Fibroblast of lung (primary cell): ENCODE measurements around the gene FOXP2.

Experiments
- EZH2 ChIP-seq: IDR thresholded peaks from 2 replicates; pipeline ENCODE4 v1.5.1; 2012; ENCODE audit warnings: low read length, control low read depth, mild to moderate bottlenecking; ENCODE audit errors: missing control alignments
- TF ChIP-seq, protein P1 (sequence below), 2 donors: IDR thresholded peaks in 1 of 2; conservative IDR thresholded peaks in 1 of 2; 1 replicate in 1 of 2; 2 replicates in 1 of 2; pipeline ENCODE4 v1.5.1; 2011 to 2012; ENCODE audit warnings: low read length in 2 of 2, control low read depth in 1 of 2, inconsistent platforms in 1 of 2, low read depth in 1 of 2, mild to moderate bottlenecking in 1 of 2

DNA sequence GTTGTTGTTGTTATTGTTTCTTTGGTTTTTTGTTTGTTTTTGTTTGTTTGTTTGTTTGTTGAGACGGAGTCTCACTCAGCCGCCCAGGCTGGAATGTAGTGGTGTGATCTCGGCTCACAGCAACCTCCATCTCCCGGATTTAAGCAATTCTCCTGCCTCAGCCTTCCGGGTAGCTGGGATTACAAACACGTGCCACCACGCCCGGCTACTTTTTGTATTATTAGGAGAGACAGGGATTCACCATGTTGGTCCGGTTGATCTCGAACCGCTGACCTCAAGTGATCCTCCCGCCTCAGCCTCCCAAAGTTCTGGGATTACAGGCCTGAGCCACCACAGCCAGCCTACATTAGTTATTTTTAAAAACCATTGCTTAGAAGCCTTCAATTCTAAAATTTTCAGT, 45.0 kb downstream of the FOXP2 start:
- TF ChIP-seq, protein P1, sequence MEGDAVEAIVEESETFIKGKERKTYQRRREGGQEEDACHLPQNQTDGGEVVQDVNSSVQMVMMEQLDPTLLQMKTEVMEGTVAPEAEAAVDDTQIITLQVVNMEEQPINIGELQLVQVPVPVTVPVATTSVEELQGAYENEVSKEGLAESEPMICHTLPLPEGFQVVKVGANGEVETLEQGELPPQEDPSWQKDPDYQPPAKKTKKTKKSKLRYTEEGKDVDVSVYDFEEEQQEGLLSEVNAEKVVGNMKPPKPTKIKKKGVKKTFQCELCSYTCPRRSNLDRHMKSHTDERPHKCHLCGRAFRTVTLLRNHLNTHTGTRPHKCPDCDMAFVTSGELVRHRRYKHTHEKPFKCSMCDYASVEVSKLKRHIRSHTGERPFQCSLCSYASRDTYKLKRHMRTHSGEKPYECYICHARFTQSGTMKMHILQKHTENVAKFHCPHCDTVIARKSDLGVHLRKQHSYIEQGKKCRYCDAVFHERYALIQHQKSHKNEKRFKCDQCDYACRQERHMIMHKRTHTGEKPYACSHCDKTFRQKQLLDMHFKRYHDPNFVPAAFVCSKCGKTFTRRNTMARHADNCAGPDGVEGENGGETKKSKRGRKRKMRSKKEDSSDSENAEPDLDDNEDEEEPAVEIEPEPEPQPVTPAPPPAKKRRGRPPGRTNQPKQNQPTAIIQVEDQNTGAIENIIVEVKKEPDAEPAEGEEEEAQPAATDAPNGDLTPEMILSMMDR (conservative IDR thresholded peaks at IDR 0.05 in 1 of 2, IDR thresholded peaks at IDR 0.05 in 1 of 2; ENCODE audit: low read depth in 1 of 2, low read length in 2 of 2), result no peak
- TF ChIP-seq EZH2, result no peak
